Panc1 (cell line): Measurements from ENCODE around the gene EME2. TPM values are rescaled to one million over a fixed set of nuclear protein-coding genes. Genes with fewer than 3 reads are reported as not detected.
A peak's percentile ranks its signal among the peaks of the same experiment; 100 is the strongest.

ENCODE experiments used
- ATAC-seq: fragments of 200-7000 bp; cut with Tn5 transposase; 2 replicates; pipeline ENCODE4 v1.9.1; 2020; ENCODE audit warnings: mild to moderate bottlenecking, moderate library complexity
- BruUV-seq: library from RNA; stranded (reverse); fragments of 400-500 nt; replicated peaks from 2 replicates; lab custom pipeline; 2021; lab: Mats Ljungman, UMichigan
- CTCF ChIA-PET: fragments of 300-600 bp; sonication (Branson Sonifier 250); formaldehyde crosslinking; loops from one replicate; lab custom pipeline; 2022; ENCODE audit warnings: antibody characterized with exemption; lab: Charles Lee
- POLR2A ChIA-PET: fragments of 300-600 bp; sonication (Branson Sonifier 250); formaldehyde crosslinking; loops from one replicate; lab custom pipeline; 2022; ENCODE audit warnings: antibody characterized with exemption; lab: Charles Lee
- DNase-seq: peaks from one replicate; pipeline ENCODE4 v3.0.0-alpha.2; 2010; ENCODE audit warnings: low read depth, low spot score
- H3K27ac ChIP-seq: 2 replicates; pipeline ENCODE4 v1.5.1; 2011; ENCODE audit warnings: mild to moderate bottlenecking, low read length, inconsistent platforms
- H3K27me3 ChIP-seq: fragments of 200-500 bp; sonication (Bioruptor generic); 2 replicates; pipeline ENCODE4 v1.6.0; 2014; ENCODE audit warnings: low read length, inconsistent platforms; ENCODE audit not compliant: control insufficient read depth, insufficient read depth
- H3K36me3 ChIP-seq: fragments of 200-500 bp; sonication (Bioruptor generic); 2 replicates; pipeline ENCODE4 v1.5.1; 2014; ENCODE audit warnings: inconsistent platforms, mild to moderate bottlenecking, low read length, moderate library complexity; ENCODE audit not compliant: control insufficient read depth, insufficient read depth
- H3K4me1 ChIP-seq: 2 replicates; pipeline ENCODE4 v1.5.1; 2011; ENCODE audit warnings: inconsistent platforms, mild to moderate bottlenecking, low read length, moderate library complexity; ENCODE audit not compliant: control insufficient read depth, insufficient read depth
- H3K4me3 ChIP-seq, 2 experiments: 2 replicates each; pipeline ENCODE4 v1.5.1; 2011 to 2012; ENCODE audit warnings: low read depth in 2 of 2, low read length in 2 of 2, mild to moderate bottlenecking in 2 of 2, inconsistent platforms in 1 of 2, moderate library complexity in 1 of 2
- H3K9me3 ChIP-seq: fragments of 200-500 bp; sonication (Bioruptor generic); 2 replicates; pipeline ENCODE4 v1.5.1; 2014; ENCODE audit warnings: low read depth, mild to moderate bottlenecking, inconsistent platforms, low read length, moderate library complexity; ENCODE audit not compliant: control insufficient read depth, insufficient read depth
- CTCF ChIP-seq: fragments of 450-650 bp; IDR thresholded peaks from 2 replicates; pipeline ENCODE4 v1.5.1; 2017; ENCODE audit warnings: mild to moderate bottlenecking
- POLR2AphosphoS5 ChIP-seq: IDR thresholded peaks from 2 replicates; pipeline ENCODE4 v1.6.1; 2012; ENCODE audit warnings: mild to moderate bottlenecking, low read depth, low read length, moderate library complexity
- SIN3A ChIP-seq: IDR thresholded peaks from 2 replicates; pipeline ENCODE4 v1.6.1; 2012; ENCODE audit warnings: low read depth, mild to moderate bottlenecking, low read length, moderate library complexity, borderline replicate concordance; ENCODE audit not compliant: insufficient read depth
- TCF7L2 ChIP-seq: IDR thresholded peaks from 2 replicates; pipeline ENCODE4 v1.6.1; 2011; ENCODE audit warnings: mild to moderate bottlenecking, low read depth, low read length, inconsistent platforms
- in situ Hi-C: cut with HindIII; loops from 2 replicates; pipeline ENCODE4 v1.10.0; 2016; ENCODE audit warnings: low sequenced_read_pairs, low pct_unique_long_range_greater_than_20kb
- intact Hi-C: fragments of 100-400 bp; cut with micrococcal nuclease; formaldehyde crosslinking; loops from one replicate; pipeline ENCODE4 v1.10.0; 2022; ENCODE audit not compliant: unreplicated experiment
- total RNA-seq: library from RNA; stranded (reverse); gene quantifications from one replicate; pipeline ENCODE4 v1.2.1, GENCODE V29; 2021; ENCODE audit not compliant: unreplicated experiment
- TF ChIP-seq, protein P1 (sequence below), 2 experiments: IDR thresholded peaks; 2 replicates each; pipeline ENCODE4 v1.6.1; 2011 to 2012; ENCODE audit warnings: low read depth in 2 of 2, control low read depth in 1 of 2, low read length in 1 of 2, mild to moderate bottlenecking in 1 of 2, moderate library complexity in 1 of 2; ENCODE audit not compliant: insufficient read depth in 1 of 2

EME2 gene
- total RNA-seq, 1 experiment from 2014 or later = 53.4 TPM

DNA sequence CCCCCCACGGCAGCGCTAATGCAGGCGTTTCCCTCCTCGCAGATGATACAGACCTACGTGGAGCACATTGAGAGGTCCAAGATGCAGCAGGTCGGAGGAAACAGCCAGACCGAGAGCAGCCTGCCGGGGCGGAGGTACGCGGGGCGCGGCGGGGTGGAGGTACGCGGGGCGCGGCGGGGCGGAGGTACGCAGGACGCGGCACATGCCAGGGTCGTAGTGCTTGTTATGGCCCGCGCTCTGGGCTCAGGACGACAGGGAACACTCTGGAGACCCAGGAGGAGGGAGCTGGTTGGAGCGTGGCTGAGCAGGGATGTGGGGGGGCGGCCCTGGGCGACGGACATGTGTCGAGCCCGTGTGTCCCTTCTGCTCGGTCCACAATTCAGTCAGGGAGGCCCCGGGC, 43.2 kb upstream of the EME2 start:
- Histone ChIP-seq H3K27me3 (no peaks in the 10 kb centered on the region), H3K4me3 (no peak overlapping the region), H3K4me1 (no peaks in the 10 kb centered on the region), H3K27ac (no peak overlapping the region), H3K9me3 (no peaks in the 10 kb centered on the region), H3K36me3 (no peaks in the 10 kb centered on the region)
- BruUV-seq = no TSS peak
- intact Hi-C loops (no loop called here), in situ Hi-C loops (no loop called here)
- TF ChIP-seq POLR2AphosphoS5 = no peak
- TF ChIP-seq, protein P1, sequence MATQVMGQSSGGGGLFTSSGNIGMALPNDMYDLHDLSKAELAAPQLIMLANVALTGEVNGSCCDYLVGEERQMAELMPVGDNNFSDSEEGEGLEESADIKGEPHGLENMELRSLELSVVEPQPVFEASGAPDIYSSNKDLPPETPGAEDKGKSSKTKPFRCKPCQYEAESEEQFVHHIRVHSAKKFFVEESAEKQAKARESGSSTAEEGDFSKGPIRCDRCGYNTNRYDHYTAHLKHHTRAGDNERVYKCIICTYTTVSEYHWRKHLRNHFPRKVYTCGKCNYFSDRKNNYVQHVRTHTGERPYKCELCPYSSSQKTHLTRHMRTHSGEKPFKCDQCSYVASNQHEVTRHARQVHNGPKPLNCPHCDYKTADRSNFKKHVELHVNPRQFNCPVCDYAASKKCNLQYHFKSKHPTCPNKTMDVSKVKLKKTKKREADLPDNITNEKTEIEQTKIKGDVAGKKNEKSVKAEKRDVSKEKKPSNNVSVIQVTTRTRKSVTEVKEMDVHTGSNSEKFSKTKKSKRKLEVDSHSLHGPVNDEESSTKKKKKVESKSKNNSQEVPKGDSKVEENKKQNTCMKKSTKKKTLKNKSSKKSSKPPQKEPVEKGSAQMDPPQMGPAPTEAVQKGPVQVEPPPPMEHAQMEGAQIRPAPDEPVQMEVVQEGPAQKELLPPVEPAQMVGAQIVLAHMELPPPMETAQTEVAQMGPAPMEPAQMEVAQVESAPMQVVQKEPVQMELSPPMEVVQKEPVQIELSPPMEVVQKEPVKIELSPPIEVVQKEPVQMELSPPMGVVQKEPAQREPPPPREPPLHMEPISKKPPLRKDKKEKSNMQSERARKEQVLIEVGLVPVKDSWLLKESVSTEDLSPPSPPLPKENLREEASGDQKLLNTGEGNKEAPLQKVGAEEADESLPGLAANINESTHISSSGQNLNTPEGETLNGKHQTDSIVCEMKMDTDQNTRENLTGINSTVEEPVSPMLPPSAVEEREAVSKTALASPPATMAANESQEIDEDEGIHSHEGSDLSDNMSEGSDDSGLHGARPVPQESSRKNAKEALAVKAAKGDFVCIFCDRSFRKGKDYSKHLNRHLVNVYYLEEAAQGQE (IDR thresholded peaks at IDR 0.05; ENCODE audit: insufficient read depth in 1 of 2, low read depth in 2 of 2, low read length in 1 of 2) = no peak
- no peak for TF ChIP-seq CTCF
- TF ChIP-seq TCF7L2 = no peak
- TF ChIP-seq SIN3A = no peak
- no peak for ATAC-seq
- CTCF ChIA-PET = no interaction called here
- POLR2A ChIA-PET = no interaction called here
- no peak for DNase-seq

GRCh38 chr16:1731073-1731472, 41.5 kb upstream of the EME2 start:
- POLR2A ChIA-PET = no interaction called here

More at GRCh38 chr16:1731073-1731472, 41.5 kb upstream of the EME2 start:
- H3K36me3 ChIP-seq = no peaks in the 10 kb centered on the region
- DNase-seq (no peak), ATAC-seq (peak; percentile 25; the same call in 1 of the 2 replicates)
- H3K4me3 ChIP-seq = no peak overlapping the region
- TF ChIP-seq TCF7L2 = no peak
- no peak for TF ChIP-seq SIN3A
- TF ChIP-seq, protein P1 (IDR thresholded peaks at IDR 0.05; ENCODE audit: insufficient read depth in 1 of 2, low read depth in 2 of 2, low read length in 1 of 2) = no peak
- no peak for TF ChIP-seq CTCF
- no peak for TF ChIP-seq POLR2AphosphoS5
- CTCF ChIA-PET = no interaction called here
- in situ Hi-C loops (no loop called here), intact Hi-C loops (no loop called here)
- no TSS peak for BruUV-seq
- no peaks in the 10 kb centered on the region for H3K4me1 ChIP-seq
- no peak overlapping the region for H3K27ac ChIP-seq
- H3K27me3 ChIP-seq = no peaks in the 10 kb centered on the region
- H3K9me3 ChIP-seq = no peaks in the 10 kb centered on the region
